ENCODE results near the gene BTBD9.

BTBD9 gene

GRCh38 chr6:38492031-38492430 lies 147.7 kb downstream of the BTBD9 start:
- Mint-ChIP-seq H3K27me3 (ENCODE audit: low read depth) (no peaks in the 10 kb centered on the region), H3K36me3 (ENCODE audit: low read depth) (no peaks in the 10 kb centered on the region), H3K4me1 (ENCODE audit: low read depth) (peaks cover 2% of the 10 kb centered on the region), H3K27ac (no peak overlapping the region), H3K9me3 (no peaks in the 10 kb centered on the region), H3K4me3 (no peak overlapping the region)

GRCh38 chr6:38489951-38490350 lies 149.8 kb downstream of the BTBD9 start:
- H3K36me3 Mint-ChIP-seq (ENCODE audit: low read depth) = no peaks in the 10 kb centered on the region

GRCh38 chr6:38487423-38487822 lies 152.3 kb downstream of the BTBD9 start:
- Mint-ChIP-seq H3K27ac (no peak overlapping the region), H3K36me3 (ENCODE audit: low read depth) (no peaks in the 10 kb centered on the region), H3K4me3 (no peak overlapping the region), H3K4me1 (ENCODE audit: low read depth) (peaks cover 5% of the 10 kb centered on the region), H3K9me3 (no peaks in the 10 kb centered on the region), H3K27me3 (ENCODE audit: low read depth) (no peaks in the 10 kb centered on the region)

More at GRCh38 chr6:38489951-38490350, 149.8 kb downstream of the BTBD9 start:
- Mint-ChIP-seq H3K27me3 (ENCODE audit: low read depth) (no peaks in the 10 kb centered on the region), H3K4me3 (no peak overlapping the region), H3K27ac (no peak overlapping the region), H3K9me3 (no peaks in the 10 kb centered on the region), H3K4me1 (ENCODE audit: low read depth) (peaks cover 5% of the 10 kb centered on the region)

- H3K9me3 Mint-ChIP-seq = no peaks in the 10 kb centered on the region
- H3K36me3 Mint-ChIP-seq (ENCODE audit: low read depth) = no peaks in the 10 kb centered on the region
- H3K4me3 Mint-ChIP-seq = no peak overlapping the region
- peaks cover 4% of the 10 kb centered on the region for H3K4me1 Mint-ChIP-seq (ENCODE audit: low read depth)
- H3K27ac Mint-ChIP-seq = no peak overlapping the region
- H3K27me3 Mint-ChIP-seq (ENCODE audit: low read depth) = no peaks in the 10 kb centered on the region
Measured at GRCh38 chr6:38485488-38485887, 154.2 kb downstream of the BTBD9 start.

- Mint-ChIP-seq H3K27me3 (ENCODE audit: low read depth) (no peaks in the 10 kb centered on the region), H3K4me3 (no peak overlapping the region), H3K9me3 (no peaks in the 10 kb centered on the region), H3K4me1 (ENCODE audit: low read depth) (peaks cover 3% of the 10 kb centered on the region), H3K36me3 (ENCODE audit: low read depth) (no peaks in the 10 kb centered on the region), H3K27ac (no peak overlapping the region)
Measured at GRCh38 chr6:38484656-38485055, 155.1 kb downstream of the BTBD9 start.

GRCh38 chr6:38483526-38483925 lies 156.2 kb downstream of the BTBD9 start:
- Mint-ChIP-seq H3K4me1 (ENCODE audit: low read depth) (peaks cover 3% of the 10 kb centered on the region), H3K4me3 (no peak overlapping the region), H3K36me3 (ENCODE audit: low read depth) (no peaks in the 10 kb centered on the region), H3K9me3 (no peaks in the 10 kb centered on the region), H3K27ac (no peak overlapping the region), H3K27me3 (ENCODE audit: low read depth) (no peaks in the 10 kb centered on the region)

- H3K9me3 Mint-ChIP-seq = no peaks in the 10 kb centered on the region
- H3K27ac Mint-ChIP-seq = no peak overlapping the region
- H3K4me1 Mint-ChIP-seq (ENCODE audit: low read depth) = peaks cover 3% of the 10 kb centered on the region
- no peaks in the 10 kb centered on the region for H3K27me3 Mint-ChIP-seq (ENCODE audit: low read depth)
- H3K36me3 Mint-ChIP-seq (ENCODE audit: low read depth) = no peaks in the 10 kb centered on the region
- no peak overlapping the region for H3K4me3 Mint-ChIP-seq
Measured at GRCh38 chr6:38482466-38482865, 157.3 kb downstream of the BTBD9 start.

- H3K9me3 Mint-ChIP-seq = no peaks in the 10 kb centered on the region
- no peaks in the 10 kb centered on the region for H3K36me3 Mint-ChIP-seq (ENCODE audit: low read depth)
- no peaks in the 10 kb centered on the region for H3K27me3 Mint-ChIP-seq (ENCODE audit: low read depth)
- H3K4me1 Mint-ChIP-seq (ENCODE audit: low read depth) = peaks cover 3% of the 10 kb centered on the region
- no peak overlapping the region for H3K4me3 Mint-ChIP-seq
- no peak overlapping the region for H3K27ac Mint-ChIP-seq
Measured at GRCh38 chr6:38481851-38482250, 157.9 kb downstream of the BTBD9 start.

GRCh38 chr6:38481211-38481836 lies 158.4 kb downstream of the BTBD9 start:
- Mint-ChIP-seq H3K27me3 (ENCODE audit: low read depth) (no peaks in the 10 kb centered on the region), H3K36me3 (ENCODE audit: low read depth) (no peaks in the 10 kb centered on the region), H3K4me1 (ENCODE audit: low read depth) (peaks cover 2% of the 10 kb centered on the region), H3K9me3 (no peaks in the 10 kb centered on the region), H3K4me3 (no peak overlapping the region), H3K27ac (no peak overlapping the region)

GRCh38 chr6:38480036-38480435 lies 159.7 kb downstream of the BTBD9 start:
- no peaks in the 10 kb centered on the region for H3K9me3 Mint-ChIP-seq
- H3K27me3 Mint-ChIP-seq (ENCODE audit: low read depth) = no peaks in the 10 kb centered on the region
- no peak overlapping the region for H3K4me3 Mint-ChIP-seq
- no peaks in the 10 kb centered on the region for H3K4me1 Mint-ChIP-seq (ENCODE audit: low read depth)
- no peaks in the 10 kb centered on the region for H3K36me3 Mint-ChIP-seq (ENCODE audit: low read depth)
- no peak overlapping the region for H3K27ac Mint-ChIP-seq

GRCh38 chr6:38479331-38479730 lies 160.4 kb downstream of the BTBD9 start:
- no peaks in the 10 kb centered on the region for H3K36me3 Mint-ChIP-seq (ENCODE audit: low read depth)
- no peak overlapping the region for H3K4me3 Mint-ChIP-seq
- no peak overlapping the region for H3K27ac Mint-ChIP-seq
- peaks cover under 1% of the 10 kb centered on the region for H3K9me3 Mint-ChIP-seq
- H3K27me3 Mint-ChIP-seq (ENCODE audit: low read depth) = no peaks in the 10 kb centered on the region
- H3K4me1 Mint-ChIP-seq (ENCODE audit: low read depth) = no peaks in the 10 kb centered on the region

GRCh38 chr6:38477680-38478260 lies 162.0 kb downstream of the BTBD9 start:
- no peaks in the 10 kb centered on the region for H3K36me3 Mint-ChIP-seq (ENCODE audit: low read depth)
- H3K9me3 Mint-ChIP-seq = peaks cover 9% of the 10 kb centered on the region
- no peak overlapping the region for H3K27ac Mint-ChIP-seq
- peaks cover 5% of the 10 kb centered on the region for H3K27me3 Mint-ChIP-seq (ENCODE audit: low read depth)
- H3K4me3 Mint-ChIP-seq = no peak overlapping the region
- H3K4me1 Mint-ChIP-seq (ENCODE audit: low read depth) = no peaks in the 10 kb centered on the region

- H3K4me3 Mint-ChIP-seq = no peak overlapping the region
- H3K36me3 Mint-ChIP-seq (ENCODE audit: low read depth) = no peaks in the 10 kb centered on the region
- H3K4me1 Mint-ChIP-seq (ENCODE audit: low read depth) = no peaks in the 10 kb centered on the region
- H3K9me3 Mint-ChIP-seq = peaks cover 9% of the 10 kb centered on the region
- H3K27me3 Mint-ChIP-seq (ENCODE audit: low read depth) = peaks cover 5% of the 10 kb centered on the region
- no peak overlapping the region for H3K27ac Mint-ChIP-seq
Measured at GRCh38 chr6:38476888-38477287, 162.8 kb downstream of the BTBD9 start.

GRCh38 chr6:38476141-38476540 lies 163.6 kb downstream of the BTBD9 start:
- Mint-ChIP-seq H3K4me1 (ENCODE audit: low read depth) (no peaks in the 10 kb centered on the region), H3K27me3 (ENCODE audit: low read depth) (peaks cover 5% of the 10 kb centered on the region), H3K9me3 (peaks cover 9% of the 10 kb centered on the region), H3K27ac (no peak overlapping the region), H3K36me3 (ENCODE audit: low read depth) (no peaks in the 10 kb centered on the region), H3K4me3 (no peak overlapping the region)

GRCh38 chr6:38470548-38470947 lies 169.2 kb downstream of the BTBD9 start:
- Mint-ChIP-seq H3K36me3 (ENCODE audit: low read depth) (no peaks in the 10 kb centered on the region), H3K9me3 (peaks cover 9% of the 10 kb centered on the region), H3K27me3 (ENCODE audit: low read depth) (peaks cover 5% of the 10 kb centered on the region), H3K27ac (no peak overlapping the region), H3K4me3 (no peak overlapping the region), H3K4me1 (ENCODE audit: low read depth) (no peaks in the 10 kb centered on the region)

All from T-helper 1 cell treated with Interleukin-12 subunit alpha and Interleukin-12 subunit beta and Interleukin-4 antibody, amounts not matched to agents 30 μg/mL and 1 μg/mL, for 36 hours (primary cell).